ENCODE measurements around the gene ENDOV.

ENDOV gene

DNA sequence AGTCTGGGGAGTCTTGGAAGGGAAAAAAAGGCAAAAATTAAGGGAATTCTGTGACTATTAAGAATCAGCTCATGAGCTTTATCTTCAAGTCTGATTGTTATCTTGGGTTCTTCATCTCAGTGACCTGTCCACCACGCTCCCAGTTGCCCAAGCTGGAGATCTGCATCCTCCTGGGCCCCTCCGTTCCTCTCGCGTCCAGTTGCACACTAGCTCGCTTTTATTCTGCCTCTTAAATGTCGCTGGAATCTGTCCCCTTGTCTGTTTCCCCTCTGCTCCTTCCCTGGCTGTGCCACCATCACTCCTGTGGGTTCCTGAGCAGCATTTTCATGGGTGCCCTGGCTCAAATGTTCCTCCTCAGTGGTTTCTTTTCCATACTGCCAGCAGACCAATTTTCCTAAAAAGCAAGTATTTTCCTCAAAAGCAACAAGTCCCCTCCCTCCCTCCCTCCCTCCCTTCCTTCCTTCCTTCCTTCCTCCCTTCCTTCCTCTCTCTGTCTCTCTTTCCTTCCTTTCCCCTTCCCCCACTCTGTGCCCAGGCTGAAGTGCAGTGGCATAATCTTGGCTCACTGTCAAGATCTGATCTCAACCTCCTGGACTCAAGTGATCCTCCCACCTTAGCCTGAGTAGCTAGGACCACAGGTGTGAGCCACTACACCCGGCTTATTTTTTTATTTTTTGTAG, 1.4 kb downstream of the ENDOV start:
- DNase-seq, result no peak

DNA sequence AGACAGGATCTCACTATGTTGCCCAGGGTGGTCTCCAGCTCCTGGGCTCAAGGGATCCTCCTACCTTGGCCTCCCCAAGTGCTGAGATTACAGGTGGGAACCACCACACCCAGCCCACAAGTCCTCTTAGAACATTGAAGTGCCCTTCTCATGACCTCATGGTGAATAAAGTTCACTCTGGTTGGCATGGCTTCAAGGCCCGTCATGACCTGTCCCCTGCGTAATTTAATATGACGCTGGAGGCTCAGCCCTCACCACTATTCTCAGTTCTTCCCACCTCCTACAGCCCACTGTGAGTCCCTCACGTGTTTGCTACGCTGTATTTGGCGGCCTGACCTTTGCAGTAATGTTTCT, 1.9 kb downstream of the ENDOV start:
- no peak for DNase-seq

DNA sequence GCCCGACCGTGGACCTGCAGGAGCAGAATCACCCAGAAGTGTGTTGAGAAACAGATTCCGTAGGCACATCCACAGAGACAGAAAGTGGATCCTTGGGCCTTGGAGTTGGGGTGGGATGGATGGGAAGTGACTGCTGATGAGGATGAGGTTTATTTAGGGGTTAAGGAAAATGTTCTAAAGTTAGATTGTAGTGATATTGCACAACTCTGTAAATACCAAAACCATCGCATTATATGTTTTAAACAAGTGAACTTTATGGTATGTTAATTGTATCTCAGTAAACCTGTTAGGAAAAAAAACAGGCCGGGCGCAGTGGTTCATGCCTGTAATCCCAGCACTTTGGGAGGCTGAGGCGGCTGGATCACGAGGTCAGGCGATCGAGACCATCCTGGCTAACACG, 3.6 kb downstream of the ENDOV start:
- DNase-seq, result no peak

DNA sequence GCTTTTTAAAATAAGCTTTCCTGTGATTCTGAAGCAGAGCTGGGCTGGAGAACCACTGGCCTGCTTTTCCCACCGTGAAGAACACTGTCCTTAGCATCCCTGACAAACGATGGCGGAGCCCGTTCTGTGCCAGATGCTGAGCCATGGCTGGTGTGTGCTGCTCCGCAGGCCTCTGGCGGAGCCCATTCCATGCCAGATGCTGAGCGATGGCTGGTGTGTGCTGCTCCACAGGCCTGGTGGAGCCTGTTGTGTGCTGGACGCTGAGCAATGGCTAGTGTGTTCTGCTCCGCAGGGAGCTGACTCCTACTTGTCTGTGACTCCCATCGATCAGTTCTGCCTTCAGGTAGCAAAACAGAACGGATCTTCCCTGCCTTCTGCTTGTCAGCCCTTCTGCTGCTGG, 4.3 kb downstream of the ENDOV start:
- no peak for DNase-seq

DNA sequence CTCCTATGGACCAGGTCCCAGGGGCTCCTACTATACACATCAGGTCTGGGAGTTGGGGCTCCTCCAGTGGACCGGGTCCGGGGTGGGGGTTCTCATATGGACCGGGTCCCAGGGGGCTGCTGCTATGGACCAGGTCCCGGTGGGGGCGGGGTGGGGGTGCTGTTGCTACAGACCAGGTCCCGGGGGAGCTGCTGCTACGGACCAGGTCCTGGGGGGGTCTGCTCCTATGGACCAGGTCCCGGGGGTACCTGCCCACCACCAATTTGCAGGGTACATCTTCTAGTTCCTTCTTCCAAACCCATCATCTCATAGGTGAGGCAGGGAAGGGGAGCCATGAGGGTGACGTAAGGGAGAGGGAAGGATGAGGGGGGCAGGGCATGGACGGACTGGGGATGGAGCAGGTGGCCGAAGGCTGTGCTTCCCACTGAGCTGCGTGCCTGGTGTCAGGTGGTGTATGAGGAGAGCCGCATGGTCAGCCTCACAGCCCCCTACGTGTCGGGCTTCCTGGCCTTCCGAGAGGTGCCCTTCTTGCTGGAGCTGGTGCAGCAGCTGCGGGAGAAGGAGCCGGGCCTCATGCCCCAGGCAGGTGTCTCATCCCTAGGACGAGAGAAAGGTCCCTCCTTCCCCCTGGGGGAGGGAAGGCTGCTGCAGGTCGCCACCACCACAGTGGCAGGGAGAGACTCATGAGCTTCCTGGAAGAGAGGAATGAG, 6.6 kb downstream of the ENDOV start:
- DNase-seq, result no peak

DNA sequence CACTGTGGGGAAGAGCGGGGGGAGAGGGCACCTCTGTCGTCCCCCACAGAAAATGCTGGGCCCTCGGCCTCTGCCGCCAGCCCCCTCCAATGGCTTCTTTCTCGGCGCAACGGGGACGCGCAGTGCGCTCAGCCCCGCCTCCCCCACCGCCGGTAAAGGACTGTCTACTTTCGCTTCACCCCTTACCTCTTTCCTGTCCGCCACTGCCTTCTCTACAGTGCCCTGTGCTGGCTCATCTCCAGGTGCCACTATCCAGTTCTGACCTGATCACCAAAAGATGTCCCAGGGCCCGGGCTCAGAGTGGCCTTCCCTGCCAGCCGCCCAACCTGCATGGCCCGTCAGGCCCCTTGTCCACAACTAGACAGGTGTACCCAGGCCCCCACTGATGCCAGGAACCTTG, 7.3 kb downstream of the ENDOV start:
- no peak for DNase-seq

DNA sequence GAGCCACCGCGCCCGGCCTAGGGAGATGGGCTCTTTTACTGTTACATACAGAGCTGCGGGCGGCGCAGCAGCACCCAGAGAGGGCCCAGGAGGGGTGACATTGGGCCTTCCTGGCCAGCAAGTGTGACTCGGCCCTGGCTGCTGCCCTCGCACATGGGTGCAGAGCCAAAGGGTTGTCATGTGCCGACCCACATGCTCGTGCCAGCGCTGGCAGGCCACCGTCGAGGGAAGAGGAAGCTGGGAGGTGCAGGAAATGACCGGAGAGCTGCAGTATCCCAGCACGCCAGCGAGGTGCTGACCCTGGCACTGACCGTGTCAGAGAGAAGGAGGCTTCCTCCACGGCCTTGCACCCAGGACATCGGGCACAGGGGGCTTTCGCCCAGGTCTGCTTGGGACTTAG, 8.0 kb downstream of the ENDOV start:
- DNase-seq, result no peak

DNA sequence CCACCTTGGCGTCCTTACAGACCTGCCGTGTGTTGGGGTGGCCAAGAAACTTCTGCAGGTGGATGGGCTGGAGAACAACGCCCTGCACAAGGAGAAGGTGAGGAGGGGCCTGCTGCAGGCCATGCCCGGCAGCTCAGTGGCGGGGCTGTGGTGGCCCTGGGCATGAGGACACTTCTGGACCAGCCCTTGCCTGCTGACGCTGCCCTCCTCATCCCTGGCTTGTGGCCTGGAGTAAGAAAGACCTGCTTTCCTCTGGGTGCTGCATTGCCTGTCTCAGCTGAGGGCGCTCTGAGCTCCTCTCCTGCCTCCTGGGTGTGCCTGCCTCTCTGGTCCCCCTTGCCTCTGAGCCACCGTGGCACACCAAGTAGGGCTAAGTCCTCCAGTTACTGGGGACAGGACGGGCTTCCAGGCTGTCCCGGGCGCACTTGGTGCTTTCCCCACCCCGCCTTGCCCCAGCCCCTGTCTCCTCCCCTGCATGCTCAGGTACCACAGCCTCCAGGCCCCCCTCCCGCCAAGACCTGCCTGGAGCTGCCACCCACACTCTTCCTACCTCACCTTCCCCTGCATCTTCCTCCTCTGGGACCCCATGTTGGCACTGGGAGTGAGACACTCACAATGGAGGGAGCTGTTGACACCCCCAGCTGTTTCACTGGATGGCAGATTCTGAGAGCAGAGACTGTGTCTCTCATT, 8.7 kb downstream of the ENDOV start:
- DNase-seq, result no peak

DNA sequence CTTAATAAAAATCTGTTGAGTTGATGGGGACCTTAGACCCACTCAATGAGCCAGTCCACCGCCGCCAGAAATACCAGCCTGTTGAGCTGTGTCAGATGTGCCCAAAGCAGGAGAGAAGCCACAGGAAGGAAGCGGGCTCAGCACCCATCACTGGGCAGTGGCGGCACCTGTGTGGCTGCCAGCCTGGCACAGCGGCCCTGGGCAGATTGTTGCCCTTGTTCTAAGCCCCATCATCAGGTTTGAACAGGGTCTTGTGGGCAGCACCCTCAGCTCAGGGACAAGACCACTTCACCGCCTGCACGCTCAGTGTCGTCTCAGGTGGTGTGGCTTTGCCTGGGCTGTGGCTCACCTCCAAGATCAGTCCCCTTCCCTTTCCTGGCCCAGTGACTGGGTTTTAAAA, 9.3 kb downstream of the ENDOV start:
- DNase-seq, result no peak

DNA sequence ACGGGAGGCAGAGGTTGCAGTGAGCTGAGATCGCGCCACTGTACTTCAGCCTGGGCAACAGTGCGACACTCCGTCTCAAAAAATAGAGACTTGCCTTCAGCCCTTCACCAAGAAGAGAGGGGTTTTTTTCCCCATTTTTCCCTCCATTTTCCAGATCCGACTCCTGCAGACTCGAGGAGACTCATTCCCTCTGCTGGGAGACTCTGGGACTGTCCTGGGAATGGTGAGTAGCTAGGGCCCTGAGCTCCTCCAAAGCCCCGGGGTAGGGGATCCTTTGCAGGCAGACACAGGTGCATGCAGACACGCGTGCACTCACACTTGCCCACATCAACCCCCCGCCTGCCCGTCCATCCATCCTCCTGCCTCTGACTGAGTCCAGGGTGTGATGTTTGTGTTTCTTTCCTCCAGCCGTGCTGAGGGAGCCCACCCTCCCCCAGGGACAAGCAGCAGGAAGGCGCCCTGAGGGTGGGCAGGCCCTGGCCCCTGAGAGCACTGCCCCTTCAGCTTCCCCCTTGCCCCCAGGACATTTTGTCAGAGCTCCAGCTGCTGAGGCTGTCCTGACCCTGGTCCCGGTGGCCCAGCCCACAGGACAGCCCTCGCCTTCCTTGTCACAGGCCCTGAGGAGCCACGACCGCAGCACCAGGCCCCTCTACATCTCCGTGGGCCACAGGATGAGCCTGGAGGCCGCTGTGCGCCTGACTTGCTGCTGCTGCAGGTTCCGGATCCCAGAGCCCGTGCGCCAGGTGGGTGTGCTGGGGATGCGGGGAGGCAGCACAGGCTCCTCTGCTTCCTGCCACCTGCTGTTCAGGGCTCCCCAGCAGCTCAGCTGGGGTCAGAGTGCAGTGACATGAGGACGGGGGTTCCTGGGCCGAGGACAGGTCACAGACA, 10.2 kb downstream of the ENDOV start:
- DNase-seq, result no peak

DNA sequence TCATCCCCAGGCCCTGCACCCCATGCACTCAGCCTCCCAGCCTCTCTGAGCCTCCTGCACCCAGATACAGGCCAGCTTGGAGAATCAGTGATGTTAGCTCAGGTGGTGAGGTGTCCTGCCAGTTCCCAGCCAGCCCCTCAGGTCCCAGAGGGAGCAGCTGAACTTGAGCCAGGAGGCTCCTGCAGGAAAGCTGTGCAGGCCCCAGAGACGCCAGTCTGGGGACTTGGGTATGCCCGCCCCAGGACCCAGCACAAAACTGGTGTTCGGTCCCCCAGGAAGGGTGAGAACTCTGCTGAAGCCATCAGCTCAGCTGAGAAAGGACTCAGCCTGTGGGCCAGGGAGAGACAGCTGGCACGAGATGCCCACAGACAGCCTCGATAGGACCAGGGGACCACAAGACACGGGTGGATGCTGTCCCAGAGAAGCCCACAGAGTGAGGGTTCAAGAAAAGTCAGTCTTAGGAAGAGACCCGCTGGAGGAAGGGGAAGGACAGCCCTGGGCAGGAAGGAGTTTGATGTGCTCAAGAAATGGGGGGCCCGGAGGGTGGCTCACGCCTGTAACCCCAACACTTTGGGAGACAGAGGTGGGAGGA, 11.0 kb downstream of the ENDOV start:
- no peak for DNase-seq

DNA sequence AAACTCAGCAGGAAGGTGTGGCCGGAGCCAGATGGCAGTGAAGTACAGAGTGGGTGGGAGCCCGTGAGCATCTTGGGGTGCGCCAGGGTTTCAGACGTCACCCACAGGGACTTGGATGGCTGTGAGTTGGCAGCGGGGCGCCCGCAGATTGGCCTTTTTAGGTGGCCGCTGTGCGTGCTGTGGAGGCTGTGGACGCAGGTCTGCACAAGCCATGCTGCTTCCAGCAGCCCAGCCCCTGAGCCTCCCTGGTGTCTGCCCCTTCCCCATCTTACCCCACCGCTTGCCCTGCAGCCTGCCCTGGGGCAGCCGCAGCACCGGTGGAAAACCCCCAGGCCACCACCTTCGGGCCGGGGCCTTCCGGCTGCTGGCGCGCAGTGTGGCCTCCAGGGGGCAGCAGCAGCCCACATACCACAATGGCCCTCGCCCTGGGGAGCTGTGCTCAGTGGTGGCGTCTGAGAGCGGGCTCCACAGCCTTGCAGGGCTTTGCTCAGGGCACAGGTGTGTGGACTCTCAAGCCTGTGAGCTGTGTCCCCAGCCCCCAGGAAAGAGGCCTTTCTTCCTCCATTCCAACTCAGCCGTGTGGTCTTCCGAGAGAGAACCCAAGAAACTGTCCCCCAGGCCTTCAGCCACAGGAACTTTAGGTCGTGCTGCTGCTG, 11.8 kb downstream of the ENDOV start:
- DNase-seq, result peak; percentile 38

DNA sequence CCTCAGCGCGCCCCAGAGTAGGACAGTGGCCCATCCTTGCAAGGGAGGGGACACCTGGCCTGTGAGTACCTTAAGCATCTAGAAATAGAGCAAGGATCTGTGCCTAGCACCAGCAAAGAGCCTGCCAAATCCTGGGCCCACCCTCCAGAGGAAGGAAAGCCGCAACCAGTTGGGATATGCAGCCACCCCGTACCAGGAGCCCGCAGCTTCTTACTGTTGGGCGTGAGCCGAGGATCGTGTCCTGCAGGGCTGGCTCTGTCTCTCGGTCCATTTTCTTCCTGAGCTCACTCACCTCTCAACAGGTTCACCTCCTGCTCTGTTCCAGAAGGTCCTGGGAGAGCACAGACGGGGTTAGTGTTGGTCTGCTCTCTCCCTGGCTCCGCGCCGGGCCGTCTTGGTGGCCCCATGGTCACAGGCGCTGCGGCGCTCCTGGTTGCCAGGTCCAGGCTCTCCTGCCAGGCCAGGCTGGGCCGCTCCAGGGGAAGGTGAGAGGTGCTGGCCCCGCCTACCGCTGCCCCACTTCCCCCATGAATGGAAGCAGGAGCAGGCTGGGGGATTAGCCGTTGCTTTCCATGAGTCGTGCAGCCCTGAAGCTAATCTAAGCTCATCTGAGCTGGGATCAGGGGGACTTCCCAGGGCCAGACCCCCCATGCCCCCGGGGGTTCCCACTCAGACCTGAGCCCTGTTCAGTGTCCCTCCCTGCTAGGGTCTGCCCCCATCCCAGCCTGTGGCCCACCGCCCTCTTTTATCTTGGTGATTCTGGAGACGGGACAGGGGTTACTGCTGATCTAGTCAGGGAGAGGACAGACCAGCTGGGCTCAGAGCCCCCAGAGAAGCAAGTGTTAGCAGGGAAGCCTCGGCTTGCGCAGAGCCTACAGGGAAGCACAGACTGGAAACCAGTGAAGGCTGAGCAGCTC, 12.7 kb downstream of the ENDOV start:
- no peak for DNase-seq

DNA sequence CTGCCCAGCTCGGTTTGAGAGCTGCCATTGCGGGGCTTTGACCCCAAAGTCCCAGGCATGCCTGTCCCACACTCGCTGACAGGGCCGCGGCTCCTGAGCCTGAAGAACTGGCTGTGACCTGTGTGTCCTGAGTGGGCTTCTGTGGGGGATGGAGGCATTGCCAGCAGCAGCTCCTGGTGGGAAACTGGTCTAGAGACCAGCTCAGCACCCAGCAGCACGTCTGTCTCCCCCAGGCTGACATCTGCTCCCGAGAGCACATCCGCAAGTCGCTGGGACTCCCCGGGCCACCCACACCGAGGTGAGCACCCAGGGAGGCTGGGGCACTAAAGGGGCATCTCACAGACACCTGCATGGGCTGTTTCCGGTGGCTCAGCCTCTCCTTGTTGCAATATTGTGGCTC, 13.4 kb downstream of the ENDOV start:
- DNase-seq, result no peak

DNA sequence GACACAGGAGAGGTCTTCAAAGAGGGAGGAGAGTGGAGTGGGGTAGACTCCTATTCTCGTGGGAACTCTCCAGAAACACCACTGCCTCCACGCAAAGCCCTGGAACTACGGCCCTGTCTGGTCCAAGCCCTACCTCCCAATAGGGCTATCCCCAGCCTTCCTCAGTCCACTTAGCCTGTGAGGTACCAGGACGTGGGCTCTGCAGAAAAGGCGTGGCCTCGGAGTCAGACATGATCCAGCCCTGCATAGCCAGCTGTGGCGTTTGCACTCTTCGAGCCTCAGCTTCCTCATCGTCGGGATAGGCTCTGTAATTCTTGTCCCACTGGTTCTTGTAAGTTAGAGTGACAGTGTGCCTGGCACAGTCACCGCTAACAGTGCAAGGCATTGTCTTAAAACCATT, 13.8 kb downstream of the ENDOV start:
- DNase-seq, result no peak

DNA sequence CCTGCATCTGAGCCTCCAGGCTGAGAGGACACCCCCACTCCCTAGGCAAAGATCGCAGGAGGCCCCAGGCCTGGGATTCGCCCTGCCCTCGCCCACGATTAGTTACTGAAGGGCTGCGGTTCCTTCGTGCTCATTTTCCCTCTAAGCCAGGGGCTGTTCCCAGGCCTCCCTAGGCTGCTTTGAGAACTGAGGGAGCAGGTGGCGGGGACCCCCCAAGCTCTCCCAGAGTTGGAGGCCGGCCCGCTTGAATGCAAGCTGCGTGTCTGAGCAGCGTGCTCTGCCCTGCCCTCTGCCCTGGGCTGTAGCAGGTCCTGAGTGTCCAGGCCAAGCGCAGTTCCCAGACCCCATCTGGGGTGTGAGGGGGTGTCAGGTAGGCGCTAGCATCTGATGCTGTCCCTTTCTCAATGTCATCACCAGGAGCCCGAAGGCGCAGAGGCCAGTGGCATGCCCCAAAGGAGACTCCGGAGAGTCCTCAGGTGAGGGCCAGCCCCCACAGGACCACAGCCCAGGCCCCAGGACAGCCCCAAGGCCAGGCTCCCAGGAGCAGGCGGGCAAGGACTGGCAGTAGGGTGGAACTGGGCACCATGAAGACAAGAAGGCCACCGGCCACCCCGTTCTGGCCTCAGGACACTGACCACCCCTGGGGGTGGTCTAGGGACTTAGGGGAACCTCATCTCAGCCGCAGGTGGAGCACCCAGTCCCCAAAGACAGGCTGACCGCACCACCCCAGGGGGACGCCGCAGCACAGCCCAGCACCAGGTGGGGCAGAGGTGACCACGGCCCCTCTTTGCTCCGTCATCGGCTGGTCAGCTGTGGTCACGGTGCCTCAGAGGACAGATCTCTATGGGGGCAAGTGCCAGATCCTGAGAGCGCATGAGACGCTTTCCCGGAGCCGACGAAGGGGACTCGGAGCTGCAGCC, 14.6 kb downstream of the ENDOV start:
- no peak for DNase-seq

DNA sequence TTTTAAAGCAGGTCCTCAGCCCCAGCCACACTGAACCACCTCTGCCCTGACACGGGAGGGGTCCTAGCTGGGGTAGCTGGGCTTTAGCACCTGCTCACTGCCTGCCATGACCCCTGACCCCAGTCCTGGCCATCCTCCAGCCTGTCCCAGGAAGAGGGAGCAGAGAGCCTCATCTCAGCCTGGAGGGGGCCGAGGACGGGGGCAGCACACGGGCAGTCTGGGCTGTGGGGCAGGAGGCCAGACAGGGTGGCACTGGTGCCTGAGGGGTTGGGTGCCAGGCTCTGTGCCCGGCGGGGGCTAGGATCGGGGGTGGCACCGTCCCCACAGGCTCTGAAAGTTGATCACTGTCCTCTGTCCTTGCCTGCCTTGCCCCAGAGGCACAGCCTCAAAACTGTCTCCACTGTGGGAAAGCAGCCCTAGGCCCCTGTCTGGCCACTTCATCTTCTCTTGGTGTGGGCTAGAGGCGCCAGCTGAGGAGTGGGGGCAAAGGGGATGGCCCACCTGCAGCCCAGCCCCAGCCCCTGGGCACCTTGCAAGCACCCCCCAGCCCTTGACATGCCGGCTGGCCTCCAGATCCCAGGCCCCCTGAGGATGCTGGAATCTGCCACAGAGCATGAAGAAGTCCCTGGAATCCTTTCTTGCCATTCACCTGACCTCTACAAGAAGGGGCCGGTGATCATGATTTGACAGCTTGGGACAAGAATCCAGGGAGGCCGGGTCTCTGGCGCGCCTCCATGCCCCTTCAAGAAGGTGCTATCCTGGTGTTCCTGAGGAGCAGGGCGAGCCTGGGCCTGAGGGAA, 15.7 kb downstream of the ENDOV start:
- DNase-seq, result no peak

DNA sequence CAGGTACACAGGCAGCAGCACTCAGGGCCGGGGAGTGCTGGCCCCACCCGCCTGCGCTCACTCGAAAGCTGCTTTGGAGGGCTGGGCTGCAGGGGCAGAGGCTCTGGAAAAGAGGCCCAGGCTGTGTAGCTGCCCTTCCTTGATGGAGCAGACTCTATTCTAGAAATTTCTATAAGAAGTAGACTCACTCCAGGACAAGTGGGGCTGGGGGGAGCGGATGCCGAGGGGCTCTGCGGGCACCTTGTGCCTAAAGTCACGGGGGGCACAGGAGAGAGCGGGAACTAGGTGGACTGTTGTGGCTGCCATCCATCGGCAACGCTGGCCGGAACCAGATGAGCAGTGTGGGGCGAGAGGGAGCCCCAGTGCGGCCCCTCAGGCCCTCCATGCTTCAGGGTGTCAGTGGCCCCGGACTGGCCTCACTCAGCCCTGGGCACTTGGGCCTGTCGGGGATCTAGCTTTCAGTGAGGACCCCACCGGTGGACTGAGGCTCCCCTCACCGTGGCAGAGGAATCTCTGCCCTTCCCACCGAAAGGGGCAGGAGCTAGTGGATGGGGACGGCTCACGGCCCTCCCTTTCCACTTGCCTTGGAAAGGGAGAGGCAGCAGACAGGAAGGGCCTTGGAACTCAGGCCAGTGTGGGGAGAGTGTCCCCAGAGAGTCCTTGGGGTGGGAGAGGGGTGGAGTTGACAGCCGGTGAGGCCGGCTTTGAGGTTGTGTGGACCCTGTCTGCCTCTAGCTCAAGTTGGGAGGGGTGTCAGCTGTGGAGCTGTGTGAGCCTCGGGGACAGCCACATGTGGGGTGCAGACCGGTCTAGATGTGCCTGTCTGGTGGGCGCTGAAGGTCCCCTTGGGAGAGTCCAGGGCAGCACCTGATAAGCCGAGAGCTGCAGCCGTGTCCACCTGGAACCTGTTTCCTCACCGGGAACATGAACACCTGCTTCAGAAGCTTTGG, 16.6 kb downstream of the ENDOV start:
- DNase-seq, result no peak

Measured in amniotic stem cell (primary cell).